Measurements from ENCODE around the gene RNF220.

The RNF220 gene

DNA sequence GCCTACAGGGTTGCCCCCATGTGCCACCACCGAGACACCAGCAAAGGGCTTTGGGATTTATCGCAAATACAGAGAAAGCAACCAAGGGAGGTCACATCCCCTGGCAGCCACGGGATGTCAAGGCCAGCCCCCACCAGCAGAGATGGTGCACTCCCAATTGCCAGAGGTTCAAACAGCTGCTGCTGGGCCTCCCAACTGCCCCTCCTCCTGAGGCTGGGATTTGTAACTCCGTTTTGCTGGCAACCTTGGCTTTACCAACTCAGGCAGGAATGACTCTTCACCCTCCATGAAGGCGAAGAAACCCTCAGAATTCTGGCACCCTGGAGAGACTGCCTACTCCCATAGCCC lies 257.6 kb downstream of the RNF220 start (continued):
- TF ChIP-seq ZNF302 (tag by site-specific recombination; IDR thresholded peaks at IDR 0.05; ENCODE audit: low read depth) (no peak), ZNF664 (tag by site-specific recombination; IDR thresholded peaks at IDR 0.05) (no peak), ZBTB21 (tag by site-specific recombination; IDR thresholded peaks at IDR 0.05) (no peak)
- TF ChIP-seq, protein P1, sequence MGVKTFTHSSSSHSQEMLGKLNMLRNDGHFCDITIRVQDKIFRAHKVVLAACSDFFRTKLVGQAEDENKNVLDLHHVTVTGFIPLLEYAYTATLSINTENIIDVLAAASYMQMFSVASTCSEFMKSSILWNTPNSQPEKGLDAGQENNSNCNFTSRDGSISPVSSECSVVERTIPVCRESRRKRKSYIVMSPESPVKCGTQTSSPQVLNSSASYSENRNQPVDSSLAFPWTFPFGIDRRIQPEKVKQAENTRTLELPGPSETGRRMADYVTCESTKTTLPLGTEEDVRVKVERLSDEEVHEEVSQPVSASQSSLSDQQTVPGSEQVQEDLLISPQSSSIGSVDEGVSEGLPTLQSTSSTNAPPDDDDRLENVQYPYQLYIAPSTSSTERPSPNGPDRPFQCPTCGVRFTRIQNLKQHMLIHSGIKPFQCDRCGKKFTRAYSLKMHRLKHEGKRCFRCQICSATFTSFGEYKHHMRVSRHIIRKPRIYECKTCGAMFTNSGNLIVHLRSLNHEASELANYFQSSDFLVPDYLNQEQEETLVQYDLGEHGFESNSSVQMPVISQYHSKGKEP (tag by site-specific recombination; IDR thresholded peaks at IDR 0.05): no peak
- TF ChIP-seq, protein P2, sequence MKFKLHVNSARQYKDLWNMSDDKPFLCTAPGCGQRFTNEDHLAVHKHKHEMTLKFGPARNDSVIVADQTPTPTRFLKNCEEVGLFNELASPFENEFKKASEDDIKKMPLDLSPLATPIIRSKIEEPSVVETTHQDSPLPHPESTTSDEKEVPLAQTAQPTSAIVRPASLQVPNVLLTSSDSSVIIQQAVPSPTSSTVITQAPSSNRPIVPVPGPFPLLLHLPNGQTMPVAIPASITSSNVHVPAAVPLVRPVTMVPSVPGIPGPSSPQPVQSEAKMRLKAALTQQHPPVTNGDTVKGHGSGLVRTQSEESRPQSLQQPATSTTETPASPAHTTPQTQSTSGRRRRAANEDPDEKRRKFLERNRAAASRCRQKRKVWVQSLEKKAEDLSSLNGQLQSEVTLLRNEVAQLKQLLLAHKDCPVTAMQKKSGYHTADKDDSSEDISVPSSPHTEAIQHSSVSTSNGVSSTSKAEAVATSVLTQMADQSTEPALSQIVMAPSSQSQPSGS (tag by site-specific recombination; IDR thresholded peaks at IDR 0.05; ENCODE audit: low read depth): no peak

DNA sequence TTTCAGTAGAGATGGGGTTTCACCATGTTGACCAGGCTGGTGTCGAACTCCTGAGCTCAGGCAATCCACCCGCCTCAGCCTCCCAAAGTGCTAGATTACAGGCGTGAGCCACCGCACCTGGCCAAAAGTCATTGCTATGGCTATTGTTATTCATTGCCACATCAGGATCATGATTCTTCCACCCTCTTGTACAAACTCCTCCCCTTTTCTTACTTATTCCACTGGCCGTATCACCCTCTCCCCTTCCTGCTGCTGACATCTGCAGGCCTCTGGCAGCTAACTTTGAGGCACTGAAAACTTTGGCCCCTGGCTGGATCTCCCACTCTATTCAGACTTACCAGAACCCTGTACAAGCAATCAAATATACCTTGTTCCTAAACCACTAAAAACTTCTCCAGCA lies 258.4 kb downstream of the RNF220 start:
- TF ChIP-seq, protein P3, sequence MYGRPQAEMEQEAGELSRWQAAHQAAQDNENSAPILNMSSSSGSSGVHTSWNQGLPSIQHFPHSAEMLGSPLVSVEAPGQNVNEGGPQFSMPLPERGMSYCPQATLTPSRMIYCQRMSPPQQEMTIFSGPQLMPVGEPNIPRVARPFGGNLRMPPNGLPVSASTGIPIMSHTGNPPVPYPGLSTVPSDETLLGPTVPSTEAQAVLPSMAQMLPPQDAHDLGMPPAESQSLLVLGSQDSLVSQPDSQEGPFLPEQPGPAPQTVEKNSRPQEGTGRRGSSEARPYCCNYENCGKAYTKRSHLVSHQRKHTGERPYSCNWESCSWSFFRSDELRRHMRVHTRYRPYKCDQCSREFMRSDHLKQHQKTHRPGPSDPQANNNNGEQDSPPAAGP (tag by site-specific recombination; IDR thresholded peaks at IDR 0.05): no peak
- no peak for TF ChIP-seq ZNF335 (tag by site-specific recombination; conservative IDR thresholded peaks at IDR 0.05)
- no peak for TF ChIP-seq ZNF514 (tag by site-specific recombination; IDR thresholded peaks at IDR 0.05)
- TF ChIP-seq ZNF169 (tag by site-specific recombination; IDR thresholded peaks at IDR 0.05): no peak
- no peak for TF ChIP-seq ZNF132 (tag by site-specific recombination; IDR thresholded peaks at IDR 0.05; ENCODE audit: borderline replicate concordance)
- no peak for TF ChIP-seq ZNF548 (tag by site-specific recombination; IDR thresholded peaks at IDR 0.05)
- no peak for TF ChIP-seq MYNN (tag by site-specific recombination; IDR thresholded peaks at IDR 0.05; ENCODE audit: borderline replicate concordance)
- TF ChIP-seq, protein P4, sequence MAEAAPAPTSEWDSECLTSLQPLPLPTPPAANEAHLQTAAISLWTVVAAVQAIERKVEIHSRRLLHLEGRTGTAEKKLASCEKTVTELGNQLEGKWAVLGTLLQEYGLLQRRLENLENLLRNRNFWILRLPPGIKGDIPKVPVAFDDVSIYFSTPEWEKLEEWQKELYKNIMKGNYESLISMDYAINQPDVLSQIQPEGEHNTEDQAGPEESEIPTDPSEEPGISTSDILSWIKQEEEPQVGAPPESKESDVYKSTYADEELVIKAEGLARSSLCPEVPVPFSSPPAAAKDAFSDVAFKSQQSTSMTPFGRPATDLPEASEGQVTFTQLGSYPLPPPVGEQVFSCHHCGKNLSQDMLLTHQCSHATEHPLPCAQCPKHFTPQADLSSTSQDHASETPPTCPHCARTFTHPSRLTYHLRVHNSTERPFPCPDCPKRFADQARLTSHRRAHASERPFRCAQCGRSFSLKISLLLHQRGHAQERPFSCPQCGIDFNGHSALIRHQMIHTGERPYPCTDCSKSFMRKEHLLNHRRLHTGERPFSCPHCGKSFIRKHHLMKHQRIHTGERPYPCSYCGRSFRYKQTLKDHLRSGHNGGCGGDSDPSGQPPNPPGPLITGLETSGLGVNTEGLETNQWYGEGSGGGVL (tag by site-specific recombination; IDR thresholded peaks at IDR 0.05): no peak
- TF ChIP-seq, protein P5, sequence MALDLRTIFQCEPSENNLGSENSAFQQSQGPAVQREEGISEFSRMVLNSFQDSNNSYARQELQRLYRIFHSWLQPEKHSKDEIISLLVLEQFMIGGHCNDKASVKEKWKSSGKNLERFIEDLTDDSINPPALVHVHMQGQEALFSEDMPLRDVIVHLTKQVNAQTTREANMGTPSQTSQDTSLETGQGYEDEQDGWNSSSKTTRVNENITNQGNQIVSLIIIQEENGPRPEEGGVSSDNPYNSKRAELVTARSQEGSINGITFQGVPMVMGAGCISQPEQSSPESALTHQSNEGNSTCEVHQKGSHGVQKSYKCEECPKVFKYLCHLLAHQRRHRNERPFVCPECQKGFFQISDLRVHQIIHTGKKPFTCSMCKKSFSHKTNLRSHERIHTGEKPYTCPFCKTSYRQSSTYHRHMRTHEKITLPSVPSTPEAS (tag by site-specific recombination; IDR thresholded peaks at IDR 0.05): no peak
- TF ChIP-seq ZNF549 (tag by site-specific recombination; IDR thresholded peaks at IDR 0.05): no peak
- no peak for TF ChIP-seq SETDB1 (IDR thresholded peaks at IDR 0.05; ENCODE audit: insufficient read length, low read length)
- TF ChIP-seq ZNF768 (tag by site-specific recombination; IDR thresholded peaks at IDR 0.05): no peak
- no peak for TF ChIP-seq ZNF184 (tag by site-specific recombination; IDR thresholded peaks at IDR 0.05)
- TF ChIP-seq, protein P6, sequence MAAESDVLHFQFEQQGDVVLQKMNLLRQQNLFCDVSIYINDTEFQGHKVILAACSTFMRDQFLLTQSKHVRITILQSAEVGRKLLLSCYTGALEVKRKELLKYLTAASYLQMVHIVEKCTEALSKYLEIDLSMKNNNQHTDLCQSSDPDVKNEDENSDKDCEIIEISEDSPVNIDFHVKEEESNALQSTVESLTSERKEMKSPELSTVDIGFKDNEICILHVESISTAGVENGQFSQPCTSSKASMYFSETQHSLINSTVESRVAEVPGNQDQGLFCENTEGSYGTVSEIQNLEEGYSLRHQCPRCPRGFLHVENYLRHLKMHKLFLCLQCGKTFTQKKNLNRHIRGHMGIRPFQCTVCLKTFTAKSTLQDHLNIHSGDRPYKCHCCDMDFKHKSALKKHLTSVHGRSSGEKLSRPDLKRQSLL (tag by site-specific recombination; IDR thresholded peaks at IDR 0.05): no peak
- no peak for TF ChIP-seq ZNF561 (tag by site-specific recombination; IDR thresholded peaks at IDR 0.05; ENCODE audit: borderline replicate concordance)
- Histone ChIP-seq H3K27ac (ENCODE audit: extremely low read depth, low read depth, low read length) (no peak overlapping the region), H3K4me3 (ENCODE audit: low read depth, low read length) (no peak overlapping the region), H3K36me3 (ENCODE audit: control insufficient read depth in 2 of 2, insufficient read depth in 1 of 2, low read length in 2 of 2) (no peaks in the 10 kb centered on the region), H3K4me1 (ENCODE audit: control insufficient read depth, insufficient read depth, low read length) (no peaks in the 10 kb centered on the region), H3K9me3 (ENCODE audit: control insufficient read depth, insufficient read depth, low read depth, low read length) (no peaks in the 10 kb centered on the region)
- POLR2A ChIA-PET: interaction anchor here (1.6 kb wide), 1 partner anchor 11 kb away, joined by 9 read pairs; the partner anchor contains the start of genes ARMH1 and TMEM53
- CTCF ChIA-PET: interaction anchor here (1.0 to 2.3 kb wide), 4 partner anchors 10 to 285 kb away, joined by 3 to 14 read pairs (median 3); no protein-coding TSS in a partner anchor
